ENCODE results near the gene DNM2. TPM values are rescaled to one million over a fixed set of nuclear protein-coding genes. Genes with fewer than 3 reads are reported as not detected.

Gene DNM2
- total RNA-seq, 4 donors from 2014 or later, result 73.6 to 115 (median 93.7) TPM

DNA sequence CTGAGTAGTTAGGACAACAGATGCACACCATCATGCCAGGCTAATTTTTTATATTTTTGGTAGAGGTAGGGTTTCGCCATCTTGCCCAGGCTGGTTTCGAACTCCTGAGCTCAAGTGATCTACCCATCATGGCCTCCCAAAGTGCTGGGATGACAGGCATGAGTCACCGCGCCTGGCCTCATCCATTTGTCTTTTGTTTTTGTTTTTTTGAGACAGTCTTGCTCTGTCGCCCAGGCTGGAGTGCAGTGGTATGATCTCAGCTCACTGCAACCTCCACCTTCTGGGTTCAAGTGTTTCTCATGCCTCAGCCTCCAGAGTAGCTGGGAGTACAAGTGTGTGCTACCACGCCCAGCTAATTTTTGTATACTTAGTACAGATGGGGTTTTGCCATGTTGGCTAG is 57.0 kb downstream of the DNM2 start:
- Histone ChIP-seq H3K4me3 (no peak overlapping the region), H3K36me3 (peaks cover 20 to 84% (median 77%) of the 10 kb centered on the region in 4 donors), H3K27me3 (no peaks in the 10 kb centered on the region), H3K4me1 (peaks cover 8 to 24% (median 15%) of the 10 kb centered on the region in 4 donors), H3K9me3 (no peaks in the 10 kb centered on the region), H3K27ac (replicated peaks in 1 of 4) (no peak overlapping the region)
- intact Hi-C loops (cut with DNase I), result loop anchor here (10.0 kb wide), 1 partner anchor 90 kb away; no protein-coding TSS in a partner anchor
- no peak for DNase-seq (ENCODE audit: extremely low spot score)
- 95% methylated on average over 6 of the region's 6 CpGs for WGBS
- TF ChIP-seq POLR2A (IDR thresholded peaks at IDR 0.05; ENCODE audit: low read depth) (no peak), POLR2AphosphoS5 (IDR thresholded peaks at IDR 0.05) (no peak), EP300 (IDR thresholded peaks at IDR 0.05) (no peak)
- TF ChIP-seq, protein P1, sequence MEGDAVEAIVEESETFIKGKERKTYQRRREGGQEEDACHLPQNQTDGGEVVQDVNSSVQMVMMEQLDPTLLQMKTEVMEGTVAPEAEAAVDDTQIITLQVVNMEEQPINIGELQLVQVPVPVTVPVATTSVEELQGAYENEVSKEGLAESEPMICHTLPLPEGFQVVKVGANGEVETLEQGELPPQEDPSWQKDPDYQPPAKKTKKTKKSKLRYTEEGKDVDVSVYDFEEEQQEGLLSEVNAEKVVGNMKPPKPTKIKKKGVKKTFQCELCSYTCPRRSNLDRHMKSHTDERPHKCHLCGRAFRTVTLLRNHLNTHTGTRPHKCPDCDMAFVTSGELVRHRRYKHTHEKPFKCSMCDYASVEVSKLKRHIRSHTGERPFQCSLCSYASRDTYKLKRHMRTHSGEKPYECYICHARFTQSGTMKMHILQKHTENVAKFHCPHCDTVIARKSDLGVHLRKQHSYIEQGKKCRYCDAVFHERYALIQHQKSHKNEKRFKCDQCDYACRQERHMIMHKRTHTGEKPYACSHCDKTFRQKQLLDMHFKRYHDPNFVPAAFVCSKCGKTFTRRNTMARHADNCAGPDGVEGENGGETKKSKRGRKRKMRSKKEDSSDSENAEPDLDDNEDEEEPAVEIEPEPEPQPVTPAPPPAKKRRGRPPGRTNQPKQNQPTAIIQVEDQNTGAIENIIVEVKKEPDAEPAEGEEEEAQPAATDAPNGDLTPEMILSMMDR (IDR thresholded peaks at IDR 0.05), result no peak

DNA sequence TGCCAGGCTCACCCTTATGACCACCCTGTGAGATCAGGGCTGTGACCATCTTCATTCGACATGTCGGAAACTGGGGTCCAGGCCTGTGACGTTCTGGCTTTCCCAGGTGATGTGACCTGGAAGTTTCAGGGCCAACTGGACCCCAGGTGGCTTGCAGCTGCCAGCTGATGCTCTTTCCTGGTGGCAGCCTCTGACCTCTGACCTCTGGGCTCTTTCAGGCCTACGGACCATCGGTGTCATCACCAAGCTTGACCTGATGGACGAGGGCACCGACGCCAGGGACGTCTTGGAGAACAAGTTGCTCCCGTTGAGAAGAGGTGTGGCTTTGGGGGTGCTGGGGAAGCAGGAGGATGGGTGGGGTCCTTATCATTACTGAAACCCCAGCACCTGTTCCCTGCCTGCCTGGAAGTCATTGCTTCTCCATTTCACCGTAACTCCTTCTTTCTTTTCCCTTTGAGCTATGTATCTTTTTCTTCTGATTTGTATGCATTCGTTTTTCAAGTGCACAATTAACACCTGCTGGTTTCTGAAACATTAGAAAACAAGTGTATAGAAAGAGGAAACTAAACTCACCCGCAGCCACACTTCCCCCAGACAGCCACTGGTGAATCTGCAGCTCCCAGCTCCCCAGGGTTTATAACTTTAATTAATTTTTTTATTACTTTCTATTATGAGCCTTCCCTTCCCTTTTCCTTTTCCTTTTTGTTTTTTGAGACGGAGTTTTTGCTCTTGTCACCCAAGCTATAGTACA is 59.2 kb downstream of the DNM2 start:
- no peak for DNase-seq (ENCODE audit: extremely low spot score)
- no peak for TF ChIP-seq POLR2A (IDR thresholded peaks at IDR 0.05; ENCODE audit: low read depth)
- TF ChIP-seq, protein P1 (IDR thresholded peaks at IDR 0.05), result no peak
- no peak for TF ChIP-seq POLR2AphosphoS5 (IDR thresholded peaks at IDR 0.05)
- Histone ChIP-seq H3K4me1 (peaks cover 16 to 24% (median 19%) of the 10 kb centered on the region in 4 donors), H3K27me3 (no peaks in the 10 kb centered on the region), H3K36me3 (peaks cover 28 to 100% (median 95%) of the 10 kb centered on the region in 4 donors), H3K27ac (replicated peaks in 1 of 4) (no peak overlapping the region), H3K9me3 (no peaks in the 10 kb centered on the region), H3K4me3 (no peak overlapping the region)
- intact Hi-C loops (cut with DNase I), result loop anchor here (10.0 kb wide), 1 partner anchor 88 kb away; no protein-coding TSS in a partner anchor
- WGBS, result 60% methylated on average over 11 of the region's 14 CpGs

DNA sequence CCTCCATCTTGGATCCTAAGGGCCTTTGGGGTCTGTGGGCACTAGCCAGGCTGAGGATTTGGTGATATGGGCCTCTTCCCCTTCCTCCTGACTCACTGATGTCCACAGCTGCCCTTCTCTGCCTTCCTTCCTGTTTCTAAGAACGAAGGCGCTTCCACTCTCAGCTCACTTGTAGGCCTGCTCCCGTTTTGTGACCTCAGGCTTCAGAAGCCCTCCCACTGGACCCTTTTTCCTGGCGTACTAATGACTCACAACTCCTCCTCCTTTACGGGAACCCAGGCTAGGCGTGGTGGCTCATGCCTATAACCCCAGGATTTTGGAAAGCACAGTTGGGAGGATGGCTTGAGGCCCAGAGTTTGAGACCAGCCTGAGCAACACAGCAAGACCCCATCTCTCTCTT is 62.5 kb downstream of the DNM2 start:
- Histone ChIP-seq H3K27me3 (no peaks in the 10 kb centered on the region), H3K4me3 (no peak overlapping the region), H3K36me3 (peaks cover 51 to 100% (median 97%) of the 10 kb centered on the region in 4 donors), H3K9me3 (no peaks in the 10 kb centered on the region), H3K4me1 (peaks cover 16 to 30% (median 20%) of the 10 kb centered on the region in 4 donors), H3K27ac (replicated peaks in 1 of 4) (peak overlapping the region; percentile 51 to 76 (median 68))
- intact Hi-C loops (cut with DNase I), result no loop called here
- DNase-seq (ENCODE audit: extremely low spot score), result no peak
- WGBS, result 73% methylated on average over 6 of the region's 6 CpGs
- peak; percentile 57 to 67 for TF ChIP-seq POLR2AphosphoS5 (IDR thresholded peaks at IDR 0.05)
- TF ChIP-seq POLR2A (IDR thresholded peaks at IDR 0.05; ENCODE audit: low read depth), result no peak
- no peak for TF ChIP-seq EP300 (IDR thresholded peaks at IDR 0.05)

DNA sequence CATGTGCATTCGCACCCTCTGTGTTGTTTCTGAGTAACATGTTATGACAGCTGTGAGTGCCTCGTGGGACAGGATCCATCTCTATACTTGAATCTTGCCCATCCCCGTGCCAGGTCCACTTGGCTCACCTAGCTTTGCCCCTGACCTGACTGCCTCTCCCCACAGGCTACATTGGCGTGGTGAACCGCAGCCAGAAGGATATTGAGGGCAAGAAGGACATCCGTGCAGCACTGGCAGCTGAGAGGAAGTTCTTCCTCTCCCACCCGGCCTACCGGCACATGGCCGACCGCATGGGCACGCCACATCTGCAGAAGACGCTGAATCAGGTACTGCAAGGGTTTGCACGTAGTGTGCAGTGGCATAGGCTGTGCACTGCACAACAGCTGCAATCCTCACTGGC is 64.9 kb downstream of the DNM2 start:
- WGBS, result 63% methylated on average over 8 of the region's 13 CpGs
- H3K36me3 ChIP-seq, result peaks cover 58 to 100% (median 97%) of the 10 kb centered on the region in 4 donors
- peaks cover 14 to 25% (median 16%) of the 10 kb centered on the region in 4 donors for H3K4me1 ChIP-seq
- no peaks in the 10 kb centered on the region for H3K27me3 ChIP-seq
- no peaks in the 10 kb centered on the region for H3K9me3 ChIP-seq
- TF ChIP-seq POLR2A (IDR thresholded peaks at IDR 0.05; ENCODE audit: low read depth) (no peak), EP300 (IDR thresholded peaks at IDR 0.05) (no peak), POLR2AphosphoS5 (IDR thresholded peaks at IDR 0.05) (peak; percentile 19 to 25)
- TF ChIP-seq, protein P1 (IDR thresholded peaks at IDR 0.05), result no peak
- DNase-seq (ENCODE audit: extremely low spot score), result no peak
- intact Hi-C loops (cut with DNase I), result no loop called here
- peak overlapping the region in 1 of 4 donors; percentile 5 for H3K27ac ChIP-seq (replicated peaks in 1 of 4)
- no peak overlapping the region for H3K4me3 ChIP-seq

DNA sequence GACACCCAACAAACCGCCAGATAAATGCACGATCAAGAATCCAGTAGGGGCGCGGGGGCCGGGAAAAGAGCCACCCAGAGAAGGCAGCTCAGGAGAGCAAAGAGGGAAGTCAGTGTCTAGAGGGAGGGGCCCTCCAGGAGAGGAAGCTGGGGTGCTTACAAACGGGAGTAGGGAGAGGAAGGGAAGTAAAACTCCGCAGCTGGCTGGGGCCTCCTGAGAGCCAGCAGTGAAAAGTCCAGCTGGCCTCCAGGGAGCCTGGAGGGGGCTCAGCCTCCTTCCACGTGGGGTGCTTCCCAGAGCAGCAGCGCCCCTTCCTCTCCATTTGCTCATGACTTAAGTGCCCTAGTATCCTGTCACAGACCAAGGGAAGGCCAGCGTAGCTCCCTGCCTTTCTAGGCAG is 66.4 kb downstream of the DNM2 start:
- TF ChIP-seq, protein P1 (IDR thresholded peaks at IDR 0.05), result no peak
- no peak for TF ChIP-seq POLR2A (IDR thresholded peaks at IDR 0.05; ENCODE audit: low read depth)
- no peak for TF ChIP-seq EP300 (IDR thresholded peaks at IDR 0.05)
- TF ChIP-seq POLR2AphosphoS5 (IDR thresholded peaks at IDR 0.05), result no peak
- peaks cover 72 to 100% (median 97%) of the 10 kb centered on the region in 4 donors for H3K36me3 ChIP-seq
- H3K4me3 ChIP-seq, result no peak overlapping the region
- no peaks in the 10 kb centered on the region for H3K9me3 ChIP-seq
- no peak for DNase-seq (ENCODE audit: extremely low spot score)
- H3K27ac ChIP-seq (replicated peaks in 1 of 4), result peak overlapping the region in 2 of 4 donors; percentile 18 to 20
- H3K27me3 ChIP-seq, result no peaks in the 10 kb centered on the region
- WGBS, result 75% methylated on average over 10 of the region's 10 CpGs
- intact Hi-C loops (cut with DNase I), result no loop called here
- H3K4me1 ChIP-seq, result peaks cover 14 to 25% (median 16%) of the 10 kb centered on the region in 4 donors
